Thoracic aorta (tissue), 2 donors: ENCODE data around the gene CCDC149. TPM values are rescaled to one million over a fixed set of nuclear protein-coding genes. Genes with fewer than 3 reads are reported as not detected.

Experiments
- ATAC-seq: fragments of 150-250 bp; one replicate; pipeline ENCODE4 v1.8.0; 2017; ENCODE audit warnings: low read depth; ENCODE audit not compliant: insufficient number of reproducible peaks, low FRiP score
- DNase-seq: peaks from one replicate; pipeline ENCODE4 v3.0.0-alpha.2; 2020; ENCODE audit warnings: low spot score
- H3K27ac ChIP-seq, 2 donors: fragments of 200-600 bp; sonication (generic); 1 replicate in 1 of 2; 2 replicates in 1 of 2; pipeline ENCODE4 v1.5.1; 2016; ENCODE audit warnings: mild to moderate bottlenecking in 2 of 2, moderate library complexity in 2 of 2
- H3K27me3 ChIP-seq: fragments of 200-600 bp; sonication (generic); replicated peaks from 2 replicates; pipeline ENCODE4 v1.6.0; 2016; ENCODE audit warnings: mild to moderate bottlenecking; ENCODE audit not compliant: insufficient read depth
- H3K36me3 ChIP-seq: fragments of 200-600 bp; sonication (generic); one replicate; pipeline ENCODE4 v1.5.1; 2016
- H3K4me1 ChIP-seq, 2 donors: fragments of 200-600 bp; sonication (generic); 1 replicate in 1 of 2; 2 replicates in 1 of 2; pipeline versions ENCODE4 v1.5.1 to v1.6.0; 2016; ENCODE audit warnings: low read depth in 2 of 2, mild to moderate bottlenecking in 1 of 2; ENCODE audit not compliant: control insufficient read depth in 1 of 2
- H3K4me3 ChIP-seq: fragments of 200-600 bp; sonication (generic); 2 replicates; pipeline ENCODE4 v1.5.1; 2016; ENCODE audit warnings: mild to moderate bottlenecking
- H3K9me3 ChIP-seq: fragments of 200-600 bp; sonication (generic); 2 replicates; pipeline ENCODE4 v1.5.1; 2016
- total RNA-seq, 2 donors: library from RNA; depleted of rRNA; stranded (reverse); fragments of >200 nt; gene quantifications; one replicate each; pipeline versions ENCODE4 v1.1.0 to v1.2.3, GENCODE V29; 2016
- TF ChIP-seq, protein P1 (sequence below): fragments of 200-600 bp; sonication (generic); IDR thresholded peaks from one replicate; pipeline ENCODE4 v1.5.1; 2019; ENCODE audit warnings: antibody characterized with exemption

The CCDC149 gene
- total RNA-seq, 2 donors from 2014 or later, result 11.8 to 30.1 TPM

DNA sequence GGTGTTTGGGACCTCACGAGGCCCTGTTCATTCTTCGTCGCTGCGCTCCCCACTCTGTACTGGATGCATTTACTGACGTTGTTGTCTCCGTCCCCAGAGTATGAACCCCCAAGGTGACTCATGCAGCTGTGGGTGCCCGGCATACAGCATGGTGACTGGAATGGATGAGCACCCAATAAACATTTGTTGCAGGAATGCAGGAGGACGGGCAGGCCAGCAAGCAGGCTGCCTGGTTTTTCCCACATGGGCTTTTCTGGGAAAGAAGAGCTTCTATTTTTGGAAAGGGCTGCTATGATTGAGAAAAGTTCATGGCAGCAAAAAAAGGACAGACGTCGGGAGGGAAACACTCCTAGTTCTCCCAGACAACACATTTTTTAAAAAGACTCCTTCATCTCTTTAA lies 118.4 kb downstream of the CCDC149 start:
- Histone ChIP-seq H3K36me3 (no peaks in the 10 kb centered on the region), H3K4me1 (peaks cover 16 to 44% of the 10 kb centered on the region in 2 donors), H3K27me3 (no peaks in the 10 kb centered on the region), H3K4me3 (peak overlapping the region; percentile 80), H3K9me3 (no peaks in the 10 kb centered on the region), H3K27ac (peak overlapping the region; percentile 86 to 96)
- TF ChIP-seq, protein P1, sequence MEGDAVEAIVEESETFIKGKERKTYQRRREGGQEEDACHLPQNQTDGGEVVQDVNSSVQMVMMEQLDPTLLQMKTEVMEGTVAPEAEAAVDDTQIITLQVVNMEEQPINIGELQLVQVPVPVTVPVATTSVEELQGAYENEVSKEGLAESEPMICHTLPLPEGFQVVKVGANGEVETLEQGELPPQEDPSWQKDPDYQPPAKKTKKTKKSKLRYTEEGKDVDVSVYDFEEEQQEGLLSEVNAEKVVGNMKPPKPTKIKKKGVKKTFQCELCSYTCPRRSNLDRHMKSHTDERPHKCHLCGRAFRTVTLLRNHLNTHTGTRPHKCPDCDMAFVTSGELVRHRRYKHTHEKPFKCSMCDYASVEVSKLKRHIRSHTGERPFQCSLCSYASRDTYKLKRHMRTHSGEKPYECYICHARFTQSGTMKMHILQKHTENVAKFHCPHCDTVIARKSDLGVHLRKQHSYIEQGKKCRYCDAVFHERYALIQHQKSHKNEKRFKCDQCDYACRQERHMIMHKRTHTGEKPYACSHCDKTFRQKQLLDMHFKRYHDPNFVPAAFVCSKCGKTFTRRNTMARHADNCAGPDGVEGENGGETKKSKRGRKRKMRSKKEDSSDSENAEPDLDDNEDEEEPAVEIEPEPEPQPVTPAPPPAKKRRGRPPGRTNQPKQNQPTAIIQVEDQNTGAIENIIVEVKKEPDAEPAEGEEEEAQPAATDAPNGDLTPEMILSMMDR, result no peak
- ATAC-seq, result peak; percentile 18
- peak; percentile 53 for DNase-seq

DNA sequence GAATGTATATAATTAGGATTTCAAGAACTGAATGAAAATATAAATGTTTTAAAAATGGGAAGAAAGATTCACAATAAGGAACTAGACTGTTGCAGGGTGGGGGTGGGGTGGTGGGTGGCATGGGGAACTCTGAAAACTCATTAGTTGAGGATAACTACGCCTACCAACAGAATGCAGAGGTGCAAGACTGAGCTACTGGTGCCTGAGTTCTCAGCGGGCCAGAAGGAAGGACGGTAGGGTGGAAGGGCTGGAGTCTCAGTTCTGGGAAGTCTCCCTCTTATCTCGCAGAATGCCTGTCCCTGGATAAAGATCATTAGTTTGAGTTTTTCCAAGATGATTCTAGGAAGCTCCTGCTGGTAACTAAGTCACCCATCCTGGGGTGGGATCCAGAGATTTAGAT lies 118.8 kb downstream of the CCDC149 start:
- ATAC-seq (no peak), DNase-seq (no peak)
- TF ChIP-seq, protein P1, result no peak
- Histone ChIP-seq H3K27me3 (no peaks in the 10 kb centered on the region), H3K4me3 (peak overlapping the region; percentile 80), H3K36me3 (no peaks in the 10 kb centered on the region), H3K27ac (peak overlapping the region; percentile 86 to 96), H3K4me1 (peaks cover 16 to 44% of the 10 kb centered on the region in 2 donors), H3K9me3 (no peaks in the 10 kb centered on the region)

DNA sequence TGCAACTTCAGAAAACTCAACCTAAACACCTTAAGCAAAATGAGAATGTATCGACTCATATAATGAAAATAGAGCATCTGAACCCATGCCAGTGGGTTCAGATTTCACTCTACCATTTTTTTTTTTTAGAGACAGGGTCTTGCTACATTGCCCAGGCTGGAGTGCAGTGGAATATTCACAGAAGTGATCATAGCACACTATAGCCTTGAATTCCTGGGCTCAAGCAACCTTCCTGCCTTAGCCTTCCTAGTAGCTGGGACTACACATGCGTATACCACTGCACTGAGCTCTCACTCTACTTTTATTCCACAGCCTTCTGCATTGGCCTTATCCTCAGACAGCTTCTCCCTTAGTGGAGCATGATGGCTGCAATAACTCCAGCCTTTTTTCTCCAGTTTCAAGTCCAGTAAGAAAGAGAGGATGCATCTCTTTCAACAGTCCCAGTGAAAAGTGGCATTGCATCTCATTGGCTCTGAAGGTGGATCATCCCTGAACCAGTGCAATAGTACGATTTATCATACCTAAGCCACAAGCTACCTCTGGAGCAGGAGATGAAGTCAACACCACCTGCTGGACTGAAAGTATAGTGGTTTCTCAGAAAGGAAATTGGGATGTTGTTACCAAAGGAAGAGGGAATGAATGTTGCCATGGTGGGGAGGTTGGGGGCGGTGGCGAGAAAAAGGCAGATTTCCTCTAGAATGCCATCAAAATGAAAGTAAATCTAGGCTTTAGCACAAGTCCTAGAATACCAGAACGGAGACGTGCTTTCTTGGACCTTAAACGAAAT lies 119.4 kb downstream of the CCDC149 start:
- Histone ChIP-seq H3K27me3 (no peaks in the 10 kb centered on the region), H3K36me3 (no peaks in the 10 kb centered on the region), H3K4me3 (peak overlapping the region; percentile 80), H3K9me3 (no peaks in the 10 kb centered on the region), H3K27ac (peak overlapping the region; percentile 86 to 96), H3K4me1 (peaks cover 16 to 39% of the 10 kb centered on the region in 2 donors)
- DNase-seq (no peak), ATAC-seq (no peak)
- TF ChIP-seq, protein P1, result no peak

DNA sequence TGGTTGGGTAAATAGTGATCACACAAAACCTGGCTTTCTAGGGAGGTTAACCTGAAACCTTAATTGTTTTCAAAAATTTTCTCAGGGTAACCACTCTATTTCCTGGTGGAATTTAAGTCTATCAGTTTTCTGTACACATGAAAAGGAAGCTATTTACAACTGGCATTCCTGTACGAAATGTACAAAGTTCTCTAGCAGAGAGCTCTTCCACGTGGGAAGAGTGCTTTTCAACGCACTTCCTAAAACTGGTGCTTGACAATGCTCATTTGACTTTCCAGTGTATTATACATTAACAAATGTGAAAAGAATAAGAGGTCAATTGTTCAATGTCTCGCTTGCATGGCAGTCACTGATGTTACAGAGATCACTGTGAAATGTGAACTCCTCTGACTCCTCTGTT lies 120.3 kb downstream of the CCDC149 start:
- no peak for ATAC-seq
- Histone ChIP-seq H3K9me3 (no peaks in the 10 kb centered on the region), H3K36me3 (no peaks in the 10 kb centered on the region), H3K27ac (no peak overlapping the region), H3K27me3 (no peaks in the 10 kb centered on the region), H3K4me3 (no peak overlapping the region), H3K4me1 (peaks cover 13 to 31% of the 10 kb centered on the region in 2 donors)
- TF ChIP-seq, protein P1, result no peak
- DNase-seq, result no peak

DNA sequence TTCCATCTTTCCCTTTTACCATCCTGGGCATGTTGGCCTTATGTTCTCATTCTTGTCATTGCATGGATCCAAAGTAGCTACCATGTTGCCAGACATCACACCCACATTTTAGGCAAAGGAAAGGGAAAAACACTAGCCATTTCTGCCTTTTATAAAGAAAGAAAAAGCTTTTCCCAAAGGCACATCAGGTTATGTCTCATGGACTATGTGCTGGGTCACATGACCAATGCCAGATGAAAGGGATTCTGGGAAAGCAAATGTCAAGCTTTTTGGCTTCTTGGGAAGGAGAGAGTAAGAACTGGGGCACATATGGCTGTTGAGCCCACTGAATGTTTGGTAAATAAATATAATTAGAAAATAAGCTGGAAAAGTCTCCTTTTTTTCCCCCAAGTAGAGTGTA lies 121.8 kb downstream of the CCDC149 start:
- Histone ChIP-seq H3K9me3 (no peaks in the 10 kb centered on the region), H3K4me3 (no peak overlapping the region), H3K27me3 (no peaks in the 10 kb centered on the region), H3K27ac (no peak overlapping the region), H3K4me1 (peaks cover 5 to 19% of the 10 kb centered on the region in 2 donors), H3K36me3 (no peaks in the 10 kb centered on the region)
- TF ChIP-seq, protein P1, result no peak
- DNase-seq (no peak), ATAC-seq (no peak)
